Retinal pigment epithelial cell (primary cell): Measurements from ENCODE around the gene UBE2K.
"Not testable (repeated sequence)": the region's sequence is repeated elsewhere in the genome, so short reads cannot be mapped to it uniquely, and the experiment has no call there.

Source experiments
- DNase-seq: peaks from one replicate; pipeline ENCODE4 v3.0.0-alpha.2; 2010; ENCODE audit warnings: low read depth
- H3K4me3 ChIP-seq: 2 replicates; pipeline ENCODE4 v1.5.1; 2011; ENCODE audit warnings: mild to moderate bottlenecking, low read length, control low read depth, moderate library complexity
- TF ChIP-seq, protein P1 (sequence below): conservative IDR thresholded peaks from 2 replicates; pipeline ENCODE4 v1.5.1; 2011; ENCODE audit warnings: low read depth, low read length, control low read depth, inconsistent platforms

Gene UBE2K

DNA sequence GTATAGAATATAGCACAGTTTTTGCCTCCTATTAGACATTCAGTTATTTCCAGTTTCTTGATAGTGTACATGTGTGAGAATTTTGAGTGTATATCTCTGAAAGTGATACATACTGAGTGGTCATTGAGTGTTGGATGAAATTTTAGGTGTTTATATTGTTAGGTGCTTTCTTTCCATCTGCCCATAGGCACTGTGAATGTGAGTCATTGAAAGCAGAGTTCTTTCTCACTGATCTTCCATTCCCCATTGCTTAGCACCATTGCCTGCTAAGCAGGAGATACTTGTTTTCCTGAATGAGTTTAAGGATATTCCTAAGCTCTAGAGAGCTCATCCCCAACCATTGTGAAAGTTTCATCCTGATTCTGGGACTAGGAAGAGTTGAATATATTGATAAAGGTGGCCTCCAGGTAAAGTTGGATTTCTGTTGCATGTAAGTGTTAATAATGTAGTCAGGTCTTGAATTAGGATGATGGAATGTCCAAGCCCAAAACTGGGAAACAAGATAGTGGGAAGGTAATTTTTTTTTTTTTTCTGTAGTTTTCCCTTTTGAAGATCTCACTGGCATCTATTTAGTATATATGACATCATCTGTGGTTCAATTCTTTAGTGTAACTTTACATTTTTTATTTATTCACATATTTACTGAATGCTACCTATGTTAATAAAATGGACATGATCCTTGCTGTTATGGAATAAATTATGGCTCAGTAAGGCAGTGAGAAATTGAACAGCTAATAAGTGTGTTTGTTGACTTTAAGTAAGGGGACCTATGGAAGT, 22.1 kb downstream of the UBE2K start:
- TF ChIP-seq, protein P1, sequence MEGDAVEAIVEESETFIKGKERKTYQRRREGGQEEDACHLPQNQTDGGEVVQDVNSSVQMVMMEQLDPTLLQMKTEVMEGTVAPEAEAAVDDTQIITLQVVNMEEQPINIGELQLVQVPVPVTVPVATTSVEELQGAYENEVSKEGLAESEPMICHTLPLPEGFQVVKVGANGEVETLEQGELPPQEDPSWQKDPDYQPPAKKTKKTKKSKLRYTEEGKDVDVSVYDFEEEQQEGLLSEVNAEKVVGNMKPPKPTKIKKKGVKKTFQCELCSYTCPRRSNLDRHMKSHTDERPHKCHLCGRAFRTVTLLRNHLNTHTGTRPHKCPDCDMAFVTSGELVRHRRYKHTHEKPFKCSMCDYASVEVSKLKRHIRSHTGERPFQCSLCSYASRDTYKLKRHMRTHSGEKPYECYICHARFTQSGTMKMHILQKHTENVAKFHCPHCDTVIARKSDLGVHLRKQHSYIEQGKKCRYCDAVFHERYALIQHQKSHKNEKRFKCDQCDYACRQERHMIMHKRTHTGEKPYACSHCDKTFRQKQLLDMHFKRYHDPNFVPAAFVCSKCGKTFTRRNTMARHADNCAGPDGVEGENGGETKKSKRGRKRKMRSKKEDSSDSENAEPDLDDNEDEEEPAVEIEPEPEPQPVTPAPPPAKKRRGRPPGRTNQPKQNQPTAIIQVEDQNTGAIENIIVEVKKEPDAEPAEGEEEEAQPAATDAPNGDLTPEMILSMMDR = no peak
- H3K4me3 ChIP-seq = no peak overlapping the region
- no peak for DNase-seq

DNA sequence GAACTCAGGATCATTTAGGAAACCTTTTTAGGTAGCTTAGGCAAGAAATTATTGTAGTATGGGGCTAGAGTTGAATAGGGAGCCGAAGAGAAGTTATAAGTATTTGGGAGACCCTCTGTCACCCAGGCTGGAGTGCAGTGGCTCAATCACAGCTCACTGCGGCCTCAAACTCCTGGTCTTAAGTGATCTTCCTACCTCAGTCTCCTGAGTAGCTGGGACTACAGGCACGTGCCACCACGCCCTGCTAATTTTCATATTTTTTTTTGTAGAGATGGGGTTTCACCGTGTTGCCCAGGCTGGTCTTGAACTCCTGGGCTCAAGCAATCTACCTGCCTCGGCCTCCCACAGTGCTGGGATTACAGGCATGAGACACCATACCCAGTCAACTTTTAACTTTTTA, 23.3 kb downstream of the UBE2K start:
- not testable (repeated sequence) for DNase-seq, H3K4me3 ChIP-seq

DNA sequence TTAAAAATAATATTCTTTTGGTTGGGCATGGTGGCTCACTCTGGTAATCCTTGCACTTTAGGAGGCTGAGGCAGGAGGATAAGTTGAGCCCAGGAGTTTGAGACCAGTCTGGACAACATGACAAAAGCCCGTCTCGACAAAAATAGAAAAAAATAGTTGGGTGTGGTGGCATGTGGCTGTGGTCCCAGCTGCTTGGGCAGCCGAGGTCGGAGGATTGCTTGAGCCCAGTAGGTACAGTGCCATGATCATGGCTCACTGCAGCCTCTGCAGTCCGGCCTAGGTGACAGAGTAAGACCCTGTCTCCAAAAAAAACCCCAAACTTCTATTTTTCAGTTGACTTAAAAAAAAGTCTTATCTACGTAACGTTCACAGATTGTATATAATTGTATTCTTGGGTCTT, 23.9 kb downstream of the UBE2K start:
- H3K4me3 ChIP-seq = no peak overlapping the region
- TF ChIP-seq, protein P1 = no peak
- DNase-seq = no peak

DNA sequence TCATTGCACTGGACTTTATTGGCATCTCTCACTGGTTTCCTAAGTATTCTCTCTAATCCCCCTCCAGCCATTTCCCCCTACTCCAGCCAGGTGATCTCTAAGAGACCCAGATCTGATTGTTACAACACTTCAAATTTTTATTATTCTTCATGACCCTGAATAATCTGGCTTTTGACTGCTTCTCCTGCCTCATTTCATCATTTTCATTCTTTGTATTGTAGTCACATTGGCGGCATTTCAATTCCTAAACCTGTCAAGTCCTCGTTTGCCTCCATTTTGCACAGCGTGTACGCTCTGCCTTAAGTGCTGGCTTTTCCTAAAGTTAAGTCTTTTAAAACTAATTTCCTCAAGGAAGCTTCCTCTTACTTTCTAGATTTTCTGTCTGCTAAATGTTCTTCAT, 31.6 kb downstream of the UBE2K start:
- H3K4me3 ChIP-seq = no peak overlapping the region
- TF ChIP-seq, protein P1 = no peak
- DNase-seq = no peak

DNA sequence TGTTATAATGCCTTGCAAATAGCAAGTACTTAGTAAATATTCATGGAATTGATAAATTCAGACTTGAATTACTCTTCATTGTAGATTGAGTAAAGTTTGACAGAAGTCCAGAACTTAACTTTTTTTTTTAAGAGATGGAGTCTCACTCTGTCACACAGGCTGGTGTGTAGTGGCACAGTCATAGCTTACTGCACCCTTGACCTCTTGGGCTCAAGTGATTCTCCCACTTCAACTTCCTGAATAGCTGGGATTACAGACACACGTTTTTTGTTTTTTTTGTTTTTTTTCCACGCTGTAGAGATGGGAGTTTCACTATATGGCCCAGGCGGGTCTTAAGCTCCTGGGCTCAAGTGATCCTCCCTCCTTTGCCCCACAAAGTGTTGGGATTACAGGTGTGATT, 32.1 kb downstream of the UBE2K start:
- DNase-seq = no peak
- H3K4me3 ChIP-seq = no peak overlapping the region
- TF ChIP-seq, protein P1 = no peak

DNA sequence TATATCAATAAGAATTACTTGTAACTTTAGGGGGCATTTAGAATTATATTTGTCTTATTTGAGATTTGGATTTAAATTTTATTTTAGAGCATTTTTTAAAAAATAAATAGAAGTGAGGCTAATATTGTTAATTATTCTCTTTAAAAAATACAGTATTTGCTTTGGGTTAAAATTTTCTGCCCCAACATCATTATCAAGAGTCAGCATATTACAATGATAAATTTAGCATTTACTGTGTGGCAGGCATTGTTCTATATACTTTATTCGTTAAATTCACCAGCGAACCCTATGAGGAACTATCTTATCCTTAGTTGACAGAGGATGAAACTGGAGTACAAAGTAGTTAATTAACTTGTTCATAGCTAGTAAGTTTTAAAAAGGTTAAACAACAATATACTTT, 34.0 kb downstream of the UBE2K start:
- H3K4me3 ChIP-seq = no peak overlapping the region
- TF ChIP-seq, protein P1 = no peak
- DNase-seq = no peak

DNA sequence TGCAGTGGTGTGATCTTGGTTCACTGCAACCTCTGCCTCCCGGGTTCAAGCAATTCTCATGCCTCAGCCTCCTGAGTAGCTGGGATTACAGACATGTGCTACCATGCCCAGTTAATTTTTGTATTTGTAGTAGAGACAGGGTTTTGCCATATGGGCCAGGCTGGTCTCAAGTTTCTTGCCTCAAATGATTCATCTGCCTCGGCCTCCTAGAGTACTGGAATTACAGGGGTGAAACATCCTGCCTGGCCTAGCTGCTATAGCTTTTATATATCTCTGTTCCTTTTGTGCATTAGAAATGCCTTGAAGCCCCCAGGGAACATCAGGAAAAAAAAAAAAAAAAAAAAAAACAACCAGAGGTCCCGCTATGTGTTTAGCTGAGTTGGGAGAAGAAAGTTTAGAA, 34.8 kb downstream of the UBE2K start:
- no peak for DNase-seq
- H3K4me3 ChIP-seq = no peak overlapping the region
- TF ChIP-seq, protein P1 = no peak

DNA sequence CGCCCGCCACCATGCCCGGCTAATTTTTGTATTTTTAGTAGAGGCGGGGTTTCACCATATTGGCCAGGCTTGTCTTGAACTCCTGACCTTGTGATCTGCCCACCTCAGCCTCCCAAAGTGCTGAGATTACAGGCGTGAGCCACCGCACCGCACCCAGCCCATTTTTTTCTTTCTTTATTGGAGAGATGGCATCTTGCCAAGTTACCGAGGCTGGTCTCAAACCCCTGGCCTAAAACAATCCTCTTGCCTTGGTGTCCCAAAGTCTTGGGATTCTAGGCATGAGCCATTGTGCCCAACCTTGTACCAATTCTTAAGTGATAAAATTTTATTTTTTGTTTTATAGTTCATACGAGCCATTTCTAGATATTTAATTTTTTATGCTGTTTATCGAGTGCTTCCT, 41.7 kb downstream of the UBE2K start:
- H3K4me3 ChIP-seq, DNase-seq: not testable (repeated sequence)
